PC-3 (cell line): ENCODE data around the gene CAPRIN2.

ENCODE experiments used
- CTCF ChIP-seq: fragments of 300-600 bp; sonication (generic); conservative IDR thresholded peaks from 2 replicates; pipeline ENCODE4 v1.5.1; 2017; ENCODE audit warnings: antibody characterized with exemption, low read depth, mild to moderate bottlenecking, low read length
- EZH2 ChIP-seq: fragments of 300-600 bp; sonication (generic); IDR thresholded peaks from one replicate; pipeline ENCODE4 v1.6.1; 2017; ENCODE audit warnings: antibody characterized with exemption, mild to moderate bottlenecking, low read length; ENCODE audit not compliant: unreplicated experiment
- EZH2phosphoT487 ChIP-seq: fragments of 300-600 bp; sonication (generic); IDR thresholded peaks from 2 replicates; pipeline ENCODE4 v1.6.1; 2018; ENCODE audit warnings: mild to moderate bottlenecking, antibody characterized with exemption, low read length, borderline replicate concordance

GRCh38 chr12:30739020-30739419, 15.7 kb downstream of the CAPRIN2 start:
- no peak for TF ChIP-seq CTCF
- TF ChIP-seq EZH2, result no peak
- TF ChIP-seq EZH2phosphoT487, result no peak
